Upper lobe of left lung (tissue), 6 donors: ENCODE data around the gene GRM5. TPM values are rescaled to one million over a fixed set of nuclear protein-coding genes. Genes with fewer than 3 reads are reported as not detected.

ENCODE experiments used
- ATAC-seq, 2 donors: fragments of 200-7000 bp; cut with Tn5 transposase; one replicate each; pipeline ENCODE4 v1.9.1; 2022; ENCODE audit warnings: mild to moderate bottlenecking in 2 of 2, moderate library complexity in 2 of 2; ENCODE audit not compliant: low FRiP score in 2 of 2
- DNase-seq, 2 donors: peaks; one replicate each; pipeline ENCODE4 v3.0.0-alpha.2; 2019 to 2020
- H3K27ac ChIP-seq, 4 donors: fragments of 200-600 bp; sonication (generic); one replicate each; pipeline ENCODE4 v1.5.1; 2016 to 2019
- H3K27me3 ChIP-seq, 4 donors: fragments of 200-600 bp; sonication (generic); one replicate each; pipeline ENCODE4 v1.5.1; 2017 to 2019
- H3K36me3 ChIP-seq, 4 donors: fragments of 200-600 bp; sonication (generic); one replicate each; pipeline ENCODE4 v1.5.1; 2016 to 2019
- H3K4me1 ChIP-seq, 4 donors: fragments of 200-600 bp; sonication (generic); one replicate each; pipeline ENCODE4 v1.5.1; 2018 to 2019
- H3K4me3 ChIP-seq, 4 donors: fragments of 200-600 bp; sonication (generic); one replicate each; pipeline ENCODE4 v1.5.1; 2017 to 2019; ENCODE audit warnings: mild to moderate bottlenecking in 2 of 4, moderate library complexity in 1 of 4
- H3K9me3 ChIP-seq, 4 donors: fragments of 200-600 bp; sonication (generic); one replicate each; pipeline ENCODE4 v1.5.1; 2018 to 2019
- EP300 ChIP-seq, 4 donors: sonication (generic); formaldehyde crosslinking; IDR thresholded peaks; one replicate each; pipeline ENCODE4 v1.5.1; 2017; ENCODE audit warnings: antibody characterized with exemption in 4 of 4, control low read depth in 2 of 4
- POLR2A ChIP-seq, 4 donors: fragments of 450-650 bp; IDR thresholded peaks; one replicate each; pipeline ENCODE4 v1.5.1; 2016 to 2017; ENCODE audit warnings: antibody characterized with exemption in 4 of 4, mild to moderate bottlenecking in 2 of 4
- POLR2AphosphoS5 ChIP-seq, 2 donors: sonication (generic); formaldehyde crosslinking; IDR thresholded peaks; one replicate each; pipeline ENCODE4 v1.5.1; 2017; ENCODE audit warnings: antibody characterized with exemption in 2 of 2
- WGBS, 2 donors: methylation state at CpG; one replicate each; pipeline ENCODE4 v1.1.5; 2017 to 2018; 5-methylcytosine and 5-hydroxymethylcytosine counted together
- total RNA-seq, 6 donors: library from RNA; depleted of rRNA in 4 of 6; stranded (reverse); fragments of >200 nt in 4 of 6; gene quantifications; one replicate each; pipeline versions ENCODE4 v1.1.0 to v1.2.1, GENCODE V29; 2016 to 2021
- TF ChIP-seq, protein P1 (sequence below), 6 experiments: fragments of 450-650 bp in 4 of 6; fragments of 200-600 bp in 2 of 6; sonication (generic) in 2 of 6; IDR thresholded peaks; one replicate each; pipeline ENCODE4 v1.5.1; 2016 to 2019; ENCODE audit warnings: antibody characterized with exemption in 6 of 6
- donor health status: DM: no; HTN: no; CAD: no; lungs with moderate emphysema.
- donor health status: DM: no; HTN: yes; CAD: no; lungs with severe emphysema.

GRM5 gene
- total RNA-seq, 6 donors from 2014 or later: 0.30 to 4.2 (median 0.32) TPM; not detected in 2

DNA sequence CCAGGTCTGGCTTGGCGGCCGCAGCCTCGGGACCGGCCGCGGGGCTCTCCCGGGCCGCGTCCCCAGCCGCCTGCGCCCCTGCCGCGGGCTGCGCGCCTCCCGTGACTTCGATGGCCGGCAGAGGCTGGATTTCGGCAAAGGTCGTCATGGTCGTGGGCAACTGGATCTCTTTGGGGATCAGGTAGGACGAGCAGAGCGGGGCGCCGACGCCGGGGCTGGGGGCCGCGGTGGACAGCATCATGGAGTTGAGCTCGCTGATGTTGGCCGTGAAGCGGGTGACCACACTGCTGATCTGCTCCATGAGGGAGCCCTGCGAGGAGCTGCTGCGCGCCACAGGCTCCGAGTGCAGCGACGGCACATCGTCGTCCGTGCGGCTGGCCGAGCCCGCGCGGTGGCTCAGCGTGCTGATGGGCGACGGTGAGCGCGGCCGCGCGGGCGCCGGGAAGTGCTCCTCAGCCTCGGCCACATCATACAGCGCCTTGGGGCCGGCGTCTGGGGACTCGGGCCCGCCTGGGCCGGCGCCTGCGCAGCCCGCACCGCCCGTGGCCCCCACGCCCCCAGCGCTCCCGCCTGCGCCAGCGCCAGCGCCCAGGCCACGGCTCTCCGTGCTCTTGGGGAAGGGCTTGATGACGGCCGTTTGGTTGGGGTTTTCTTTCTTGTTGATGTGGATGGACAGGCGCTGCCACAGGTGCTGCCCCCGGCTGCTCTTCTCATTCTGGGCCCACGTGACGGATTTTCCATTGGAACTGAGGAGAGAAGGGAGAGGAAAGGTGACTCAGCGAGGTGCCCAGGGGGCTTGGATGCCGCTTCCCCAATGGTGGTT lies 556.8 kb downstream of the GRM5 start:
- H3K4me3 ChIP-seq: peak overlapping the region in 3 of 4 donors; percentile 39 to 51 (median 50)

DNA sequence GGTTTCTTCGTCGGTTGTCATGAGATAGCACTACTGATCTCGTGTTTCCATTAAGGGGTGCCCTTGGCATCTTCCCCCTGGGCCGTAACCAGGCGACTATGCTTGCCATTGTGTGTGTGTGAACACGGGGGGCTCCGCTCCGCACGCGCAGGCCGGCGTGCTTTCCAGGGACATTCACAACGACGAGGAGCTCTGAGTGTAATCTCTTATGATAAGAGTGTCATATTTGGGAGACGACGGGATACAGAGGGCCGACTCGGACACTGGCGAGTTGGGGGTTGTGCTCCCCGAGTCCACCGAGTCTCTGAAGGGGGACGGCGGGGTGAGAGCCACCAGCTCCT lies 557.4 kb downstream of the GRM5 start:
- Histone ChIP-seq H3K4me3 (peak overlapping the region in 3 of 4 donors; percentile 39 to 51 (median 50)), H3K4me1 (peaks cover 3 to 16% (median 8%) of the 10 kb centered on the region in 4 donors), H3K36me3 (no peaks in the 10 kb centered on the region), H3K27me3 (peaks cover 0 to 12% (median 6%) of the 10 kb centered on the region in 4 donors), H3K27ac (no peak overlapping the region), H3K9me3 (no peaks in the 10 kb centered on the region)
- TF ChIP-seq, protein P1, sequence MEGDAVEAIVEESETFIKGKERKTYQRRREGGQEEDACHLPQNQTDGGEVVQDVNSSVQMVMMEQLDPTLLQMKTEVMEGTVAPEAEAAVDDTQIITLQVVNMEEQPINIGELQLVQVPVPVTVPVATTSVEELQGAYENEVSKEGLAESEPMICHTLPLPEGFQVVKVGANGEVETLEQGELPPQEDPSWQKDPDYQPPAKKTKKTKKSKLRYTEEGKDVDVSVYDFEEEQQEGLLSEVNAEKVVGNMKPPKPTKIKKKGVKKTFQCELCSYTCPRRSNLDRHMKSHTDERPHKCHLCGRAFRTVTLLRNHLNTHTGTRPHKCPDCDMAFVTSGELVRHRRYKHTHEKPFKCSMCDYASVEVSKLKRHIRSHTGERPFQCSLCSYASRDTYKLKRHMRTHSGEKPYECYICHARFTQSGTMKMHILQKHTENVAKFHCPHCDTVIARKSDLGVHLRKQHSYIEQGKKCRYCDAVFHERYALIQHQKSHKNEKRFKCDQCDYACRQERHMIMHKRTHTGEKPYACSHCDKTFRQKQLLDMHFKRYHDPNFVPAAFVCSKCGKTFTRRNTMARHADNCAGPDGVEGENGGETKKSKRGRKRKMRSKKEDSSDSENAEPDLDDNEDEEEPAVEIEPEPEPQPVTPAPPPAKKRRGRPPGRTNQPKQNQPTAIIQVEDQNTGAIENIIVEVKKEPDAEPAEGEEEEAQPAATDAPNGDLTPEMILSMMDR (IDR thresholded peaks at IDR 0.05): no peak
- TF ChIP-seq EP300 (IDR thresholded peaks at IDR 0.05): no peak
- TF ChIP-seq POLR2AphosphoS5 (IDR thresholded peaks at IDR 0.05): no peak
- no peak for TF ChIP-seq POLR2A (IDR thresholded peaks at IDR 0.05)
- DNase-seq: no peak
- no peak for ATAC-seq
- WGBS, 2 donors: 20 to 22% methylated on average over 14 to 23 of the region's 23 CpGs

More for the DNA sequence above, 556.8 kb downstream of the GRM5 start:
- ATAC-seq (peak in 1 of 2 donors; percentile 75), DNase-seq (peak; percentile 27 to 90)
- no peak overlapping the region for H3K27ac ChIP-seq
- peaks cover 3 to 16% (median 8%) of the 10 kb centered on the region in 4 donors for H3K4me1 ChIP-seq
- no peaks in the 10 kb centered on the region for H3K36me3 ChIP-seq
- TF ChIP-seq EP300 (IDR thresholded peaks at IDR 0.05) (no peak), POLR2A (IDR thresholded peaks at IDR 0.05) (no peak), POLR2AphosphoS5 (IDR thresholded peaks at IDR 0.05) (no peak)
- TF ChIP-seq, protein P1 (IDR thresholded peaks at IDR 0.05): no peak
- no peaks in the 10 kb centered on the region for H3K9me3 ChIP-seq
- WGBS, 2 donors: 9 to 65% methylated on average over 6 to 76 of the region's 84 CpGs
- peaks cover 0 to 12% (median 6%) of the 10 kb centered on the region in 4 donors for H3K27me3 ChIP-seq

DNA sequence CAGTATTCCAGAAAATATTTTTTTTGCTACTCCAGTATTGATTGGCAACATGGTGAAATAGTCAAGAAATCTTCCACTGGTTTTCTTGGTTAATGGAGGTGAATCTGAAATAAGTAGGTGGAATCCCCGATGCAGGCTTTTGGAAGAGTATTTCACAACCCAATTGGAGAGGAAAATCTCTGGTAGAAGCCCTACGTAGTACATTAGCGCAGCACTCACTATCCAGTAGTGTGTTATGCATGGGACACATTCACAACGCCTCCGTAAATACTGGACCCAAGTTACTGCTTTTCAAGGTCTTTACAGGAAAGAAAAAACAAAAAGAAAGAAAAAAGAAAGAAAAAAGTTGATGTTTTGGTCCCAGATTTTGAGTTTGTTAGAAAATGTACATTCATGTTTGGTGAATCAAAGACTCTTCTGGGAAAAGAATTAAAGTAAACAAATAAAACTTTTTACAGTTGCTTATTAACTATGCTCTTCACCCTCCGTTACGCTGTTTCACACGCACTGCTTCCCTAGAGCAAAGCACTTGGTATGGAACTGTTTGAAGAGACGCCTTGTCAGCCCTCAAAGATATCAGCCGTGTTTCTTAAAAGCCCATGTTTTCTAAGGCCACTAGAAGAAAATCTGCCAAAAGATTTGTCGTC lies 557.9 kb downstream of the GRM5 start:
- no peak for ATAC-seq
- no peak for TF ChIP-seq POLR2A (IDR thresholded peaks at IDR 0.05)
- TF ChIP-seq POLR2AphosphoS5 (IDR thresholded peaks at IDR 0.05): no peak
- TF ChIP-seq EP300 (IDR thresholded peaks at IDR 0.05): no peak
- TF ChIP-seq, protein P1 (IDR thresholded peaks at IDR 0.05): no peak
- Histone ChIP-seq H3K27me3 (peaks cover 0 to 12% (median 6%) of the 10 kb centered on the region in 4 donors), H3K36me3 (no peaks in the 10 kb centered on the region), H3K4me1 (peaks cover 3 to 16% (median 8%) of the 10 kb centered on the region in 4 donors), H3K27ac (no peak overlapping the region), H3K4me3 (peak overlapping the region in 3 of 4 donors; percentile 39 to 51 (median 50)), H3K9me3 (no peaks in the 10 kb centered on the region)
- no peak for DNase-seq
- 67% methylated on average over 11 of the region's 11 CpGs for WGBS, 2 donors

DNA sequence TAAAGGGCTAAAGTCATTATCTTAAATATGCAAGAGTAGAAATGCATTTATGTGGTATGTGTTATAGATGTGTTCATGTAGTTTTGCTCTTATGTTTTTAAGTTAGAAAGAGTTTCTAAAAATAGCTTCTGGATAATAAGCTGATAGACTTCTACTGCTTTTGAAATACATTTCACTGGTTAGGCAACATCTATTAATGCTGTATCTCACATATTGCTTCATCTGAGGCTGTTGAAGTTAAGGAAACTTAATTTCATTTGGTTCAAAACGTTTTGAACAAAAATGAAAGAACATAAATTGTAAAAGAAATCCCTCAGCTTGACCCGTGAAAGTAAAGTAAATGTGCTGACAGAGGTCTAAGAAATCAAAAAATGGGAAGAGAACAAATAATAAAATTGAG lies 564.2 kb downstream of the GRM5 start:
- no peak overlapping the region for H3K4me3 ChIP-seq
- H3K36me3 ChIP-seq: no peaks in the 10 kb centered on the region
- TF ChIP-seq, protein P1 (IDR thresholded peaks at IDR 0.05): no peak
- no peak for TF ChIP-seq POLR2AphosphoS5 (IDR thresholded peaks at IDR 0.05)
- no peak for TF ChIP-seq POLR2A (IDR thresholded peaks at IDR 0.05)
- TF ChIP-seq EP300 (IDR thresholded peaks at IDR 0.05): no peak
- WGBS, 2 donors: 35 to 44% methylated on average over 2 of the region's 2 CpGs
- H3K9me3 ChIP-seq: no peaks in the 10 kb centered on the region
- ATAC-seq (no peak), DNase-seq (no peak)
- no peaks in the 10 kb centered on the region for H3K27me3 ChIP-seq
- no peaks in the 10 kb centered on the region for H3K4me1 ChIP-seq
- no peak overlapping the region for H3K27ac ChIP-seq
